H1 (cell line): Measurements from ENCODE around the gene ZNF385B.

Experiments
- ATF3 ChIP-seq: IDR thresholded peaks from 2 replicates; pipeline ENCODE4 v1.6.1; 2011; ENCODE audit warnings: low read depth, mild to moderate bottlenecking, low read length; ENCODE audit not compliant: insufficient read depth
- BCL11A ChIP-seq, 2 experiments: IDR thresholded peaks; one replicate each; pipeline ENCODE4 v1.6.1; 2011; ENCODE audit warnings: low read depth in 2 of 2, low read length in 2 of 2, mild to moderate bottlenecking in 2 of 2
- CEBPB ChIP-seq: IDR thresholded peaks from 2 replicates; pipeline ENCODE4 v1.6.1; 2012; ENCODE audit warnings: low read depth, low read length
- CREB1 ChIP-seq: IDR thresholded peaks from 2 replicates; pipeline ENCODE4 v1.6.1; 2012; ENCODE audit warnings: inconsistent platforms
- CTCF ChIP-seq, 3 experiments: IDR thresholded peaks; 1 replicate in 2 of 3; 2 replicates in 1 of 3; pipeline versions ENCODE4 v1.5.1 to v1.6.1; 2011; ENCODE audit warnings: low read length in 3 of 3, mild to moderate bottlenecking in 3 of 3, inconsistent platforms in 2 of 3, low read depth in 1 of 3, moderate library complexity in 1 of 3; ENCODE audit not compliant: insufficient read depth in 1 of 3; ENCODE audit errors: control extremely low read depth in 1 of 3
- EZH2 ChIP-seq: fragments of 200-600 bp; sonication (generic); IDR thresholded peaks from 2 replicates; pipeline ENCODE4 v1.7.1; 2012; ENCODE audit warnings: low read depth, mild to moderate bottlenecking, moderate library complexity, low read length, inconsistent platforms; ENCODE audit not compliant: severe bottlenecking
- MAX ChIP-seq: IDR thresholded peaks from 2 replicates; pipeline ENCODE4 v1.6.1; 2012; ENCODE audit warnings: inconsistent platforms
- POLR2A ChIP-seq, 2 experiments: IDR thresholded peaks; 1 replicate in 1 of 2; 2 replicates in 1 of 2; pipeline ENCODE4 v1.6.1; 2011; ENCODE audit warnings: low read depth in 2 of 2, low read length in 2 of 2, mild to moderate bottlenecking in 2 of 2; ENCODE audit errors: control extremely low read depth in 1 of 2
- RAD21 ChIP-seq, 2 experiments: IDR thresholded peaks in 1 of 2; conservative IDR thresholded peaks in 1 of 2; 2 replicates each; pipeline ENCODE4 v1.6.1; 2011; ENCODE audit warnings: low read depth in 2 of 2, low read length in 2 of 2, improper control_type of control experiment in 1 of 2, inconsistent platforms in 1 of 2, mild to moderate bottlenecking in 1 of 2, moderate library complexity in 1 of 2
- RNF2 ChIP-seq: fragments of 200-900, 300-1000 bp; sonication (generic); IDR thresholded peaks from 2 replicates; pipeline ENCODE4 v1.7.1; 2016; ENCODE audit warnings: borderline replicate concordance, low read depth, mild to moderate bottlenecking, antibody characterized with exemption, low read length; ENCODE audit not compliant: poor library complexity, severe bottlenecking; ENCODE audit errors: missing control alignments
- SP1 ChIP-seq: IDR thresholded peaks from 2 replicates; pipeline ENCODE4 v1.6.1; 2011; ENCODE audit warnings: low read depth, low read length
- SP4 ChIP-seq: IDR thresholded peaks from 2 replicates; pipeline ENCODE4 v1.6.1; 2012; ENCODE audit warnings: low read length, inconsistent platforms
- USF2 ChIP-seq: IDR thresholded peaks from 2 replicates; pipeline ENCODE4 v1.6.1; 2011; ENCODE audit warnings: low read length, improper control_type of control experiment
- YY1 ChIP-seq: IDR thresholded peaks from 2 replicates; pipeline ENCODE4 v1.6.1; 2011; ENCODE audit warnings: low read depth, mild to moderate bottlenecking, low read length

GRCh38 chr2:179840840-179841239 is 20.6 kb downstream of the ZNF385B start:
- TF ChIP-seq CREB1 (no peak), SP4 (no peak), CTCF (IDR thresholded peaks at IDR 0.05; ENCODE audit: control extremely low read depth in 1 of 3, insufficient read depth in 1 of 3, low read depth in 1 of 3, low read length in 3 of 3) (no peak), MAX (no peak), USF2 (no peak), EZH2 (no peak), YY1 (no peak), RNF2 (no peak), SP1 (no peak), ATF3 (no peak), POLR2A (IDR thresholded peaks at IDR 0.05; ENCODE audit: control extremely low read depth in 1 of 2, low read depth in 2 of 2, low read length in 2 of 2) (no peak), CEBPB (no peak), BCL11A (IDR thresholded peaks at IDR 0.05; ENCODE audit: low read depth in 2 of 2, low read length in 2 of 2) (no peak), RAD21 (IDR thresholded peaks at IDR 0.05 in 1 of 2, conservative IDR thresholded peaks at IDR 0.05 in 1 of 2; ENCODE audit: low read depth in 2 of 2, low read length in 2 of 2) (no peak)
